Sigmoid colon (tissue), 7 donors: ENCODE results near the gene TRIP11. TPM values are rescaled to one million over a fixed set of nuclear protein-coding genes. Genes with fewer than 3 reads are reported as not detected.

ENCODE experiments used
- DNase-seq: peaks from one replicate; pipeline ENCODE4 v3.0.0-alpha.2; 2019
- H3K27ac ChIP-seq, 4 donors: fragments of 200-600 bp; sonication (generic); one replicate each; pipeline ENCODE4 v1.5.1; 2016 to 2019; ENCODE audit warnings: mild to moderate bottlenecking in 1 of 4
- H3K27me3 ChIP-seq, 3 donors: fragments of 200-600 bp; sonication (generic); one replicate each; pipeline ENCODE4 v1.5.1; 2019; ENCODE audit warnings: mild to moderate bottlenecking in 1 of 3
- H3K36me3 ChIP-seq, 4 donors: fragments of 200-600 bp; sonication (generic); one replicate each; pipeline ENCODE4 v1.5.1; 2016 to 2019
- H3K4me1 ChIP-seq, 4 donors: fragments of 200-600 bp; sonication (generic); one replicate each; pipeline ENCODE4 v1.5.1; 2017 to 2019
- H3K4me3 ChIP-seq, 4 donors: fragments of 200-600 bp; sonication (generic); one replicate each; pipeline ENCODE4 v1.5.1; 2017 to 2019; ENCODE audit warnings: mild to moderate bottlenecking in 2 of 4, moderate library complexity in 1 of 4
- H3K9me3 ChIP-seq, 4 donors: fragments of 200-600 bp in 3 of 4; sonication (generic) in 3 of 4; one replicate each; pipeline versions ENCODE4 v1.5.1 to v1.6.1; 2013 to 2019
- CTCF ChIP-seq, 4 experiments: fragments of 450-650 bp in 3 of 4; fragments of 200-600 bp in 1 of 4; IDR thresholded peaks; one replicate each; pipeline ENCODE4 v1.5.1; 2016 to 2019; ENCODE audit warnings: antibody characterized with exemption in 4 of 4, mild to moderate bottlenecking in 3 of 4, moderate library complexity in 2 of 4
- EP300 ChIP-seq, 4 donors: sonication (generic); formaldehyde crosslinking; IDR thresholded peaks; one replicate each; pipeline ENCODE4 v1.6.1; 2017; ENCODE audit warnings: antibody characterized with exemption in 4 of 4
- POLR2A ChIP-seq, 2 donors: fragments of 450-650 bp; IDR thresholded peaks; one replicate each; pipeline ENCODE4 v1.6.1; 2016; ENCODE audit warnings: antibody characterized with exemption in 2 of 2, mild to moderate bottlenecking in 2 of 2, moderate library complexity in 2 of 2
- POLR2AphosphoS5 ChIP-seq, 4 donors: sonication (generic); formaldehyde crosslinking; IDR thresholded peaks; one replicate each; pipeline ENCODE4 v1.6.1; 2017; ENCODE audit warnings: antibody characterized with exemption in 4 of 4
- WGBS, 2 donors: extraction: QIAGEN DNeasy Blood & Tissue Kit; methylation state at CpG; one replicate each; pipeline ENCODE4 v1.1.7; 2013; 5-methylcytosine and 5-hydroxymethylcytosine counted together
- intact Hi-C: fragments of 100-400 bp; cut with DNase I; formaldehyde crosslinking; loops from one replicate; pipeline ENCODE4 v1.15.1; 2023
- polyA plus RNA-seq, 3 donors: library from polyadenylated mRNA; stranded (reverse); fragments of 200-250 nt; gene quantifications; one replicate each; pipeline ENCODE4 v1.2.3, GENCODE V29; 2013
- total RNA-seq, 4 donors: library from RNA; depleted of rRNA; stranded (reverse); fragments of >200 nt; gene quantifications; one replicate each; pipeline ENCODE4 v1.1.0, GENCODE V29; 2016
- donor health status: healthy with polysubstance abuse.
- donor health status: Bipolar disorder and iron deficiency.
- donor health status: healthy.

The TRIP11 gene
- total and polyA plus RNA-seq, 7 donors: 2.3 to 35.5 (median 21.3) TPM

DNA sequence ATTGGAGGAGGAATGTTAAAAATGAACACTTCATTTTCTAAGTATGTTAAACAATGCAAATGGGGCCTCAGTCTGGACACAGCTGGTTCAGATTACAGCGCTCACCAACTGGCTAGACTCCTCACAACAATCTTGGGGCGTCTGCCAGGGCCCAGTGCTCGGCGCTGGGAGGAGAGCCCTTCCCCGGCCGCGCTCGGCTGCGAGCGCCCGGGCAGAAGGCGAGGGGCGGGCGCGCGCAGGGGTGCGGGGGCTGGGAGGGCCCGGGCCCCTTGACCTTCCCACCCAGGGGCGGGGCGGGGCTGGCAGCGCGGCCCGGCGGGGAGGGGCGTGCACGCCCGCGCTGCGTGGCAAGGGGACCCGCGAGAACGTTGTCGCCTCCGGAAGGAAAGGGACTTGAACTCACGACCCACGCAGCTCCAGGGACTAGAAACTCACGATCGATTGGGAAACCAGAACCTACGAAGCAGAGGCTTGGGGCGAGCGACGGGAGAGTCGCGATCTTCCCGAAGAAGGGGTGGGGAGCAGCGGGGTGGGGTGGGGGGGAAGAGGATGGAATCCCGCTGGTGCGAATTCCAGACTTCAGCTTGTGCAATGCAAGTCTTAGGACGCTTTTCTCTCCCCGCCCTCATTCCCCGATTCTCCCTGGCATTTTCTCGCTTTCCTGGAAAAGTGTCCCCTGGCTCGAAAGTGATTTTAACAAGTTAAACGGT is 92.2 kb downstream of the TRIP11 start, which contains the start of gene FBLN5:
FBLN5 (minus strand) TSS at position 220 of the 710 bp plus-strand sequence. CDS start 465 bp downstream, outside the sequence.
- Histone ChIP-seq H3K27me3 (no peaks in the 10 kb centered on the region), H3K9me3 (no peaks in the 10 kb centered on the region), H3K4me1 (peaks cover 0 to 44% (median 12%) of the 10 kb centered on the region in 4 donors), H3K27ac (peak within 1 kb of the TSS; percentile 66 to 87 (median 75)), H3K36me3 (no peaks in the 10 kb centered on the region), H3K4me3 (peak within 1 kb of the TSS; percentile 43 to 63 (median 58))
- 3 to 7% methylated on average over 54 of the region's 54 CpGs for WGBS, 2 donors
- intact Hi-C loops: loop anchor here (5.0 kb wide), 2 partner anchors 45 to 50 kb away; no protein-coding TSS in a partner anchor
- peak in 3 of 4 donors; percentile 32 to 58 (median 57) for TF ChIP-seq POLR2AphosphoS5 (IDR thresholded peaks at IDR 0.05)
- TF ChIP-seq EP300 (IDR thresholded peaks at IDR 0.05): no peak
- peak; percentile 84 for DNase-seq

GRCh38 chr14:91946622-91947474 is 93.0 kb downstream of the TRIP11 start:
- TF ChIP-seq CTCF (IDR thresholded peaks at IDR 0.05): no peak
- intact Hi-C loops: loop anchor here (5.0 kb wide), 2 partner anchors 45 to 50 kb away; no protein-coding TSS in a partner anchor
- WGBS, 2 donors: 13 to 18% methylated on average over 38 of the region's 38 CpGs
- H3K4me1 ChIP-seq: peaks cover 0 to 45% (median 12%) of the 10 kb centered on the region in 4 donors
- peaks cover 0 to 1% (median 0%) of the 10 kb centered on the region in 4 donors for H3K36me3 ChIP-seq
- peak; percentile 71 for DNase-seq
- H3K27ac ChIP-seq: peak overlapping the region; percentile 66 to 87 (median 75)
- no peaks in the 10 kb centered on the region for H3K27me3 ChIP-seq
- no peaks in the 10 kb centered on the region for H3K9me3 ChIP-seq
- H3K4me3 ChIP-seq: peak overlapping the region; percentile 43 to 63 (median 58)

- Histone ChIP-seq H3K27ac (peak overlapping the region; percentile 66 to 87 (median 75)), H3K4me1 (peaks cover 0 to 45% (median 12%) of the 10 kb centered on the region in 4 donors), H3K4me3 (peak overlapping the region; percentile 43 to 63 (median 58)), H3K36me3 (peaks cover 0 to 8% (median 3%) of the 10 kb centered on the region in 4 donors), H3K9me3 (no peaks in the 10 kb centered on the region), H3K27me3 (no peaks in the 10 kb centered on the region)
- intact Hi-C loops: loop anchor here (5.0 kb wide), 2 partner anchors 44 to 51 kb away; no protein-coding TSS in a partner anchor
- WGBS, 2 donors: 60 to 64% methylated on average over 10 of the region's 10 CpGs
- DNase-seq: no peak
- TF ChIP-seq POLR2AphosphoS5 (IDR thresholded peaks at IDR 0.05): peak in 3 of 4 donors; percentile 35 to 50 (median 45)
- TF ChIP-seq CTCF (IDR thresholded peaks at IDR 0.05): no peak
Observed at GRCh38 chr14:91945751-91946621, 93.9 kb downstream of the TRIP11 start.

DNA sequence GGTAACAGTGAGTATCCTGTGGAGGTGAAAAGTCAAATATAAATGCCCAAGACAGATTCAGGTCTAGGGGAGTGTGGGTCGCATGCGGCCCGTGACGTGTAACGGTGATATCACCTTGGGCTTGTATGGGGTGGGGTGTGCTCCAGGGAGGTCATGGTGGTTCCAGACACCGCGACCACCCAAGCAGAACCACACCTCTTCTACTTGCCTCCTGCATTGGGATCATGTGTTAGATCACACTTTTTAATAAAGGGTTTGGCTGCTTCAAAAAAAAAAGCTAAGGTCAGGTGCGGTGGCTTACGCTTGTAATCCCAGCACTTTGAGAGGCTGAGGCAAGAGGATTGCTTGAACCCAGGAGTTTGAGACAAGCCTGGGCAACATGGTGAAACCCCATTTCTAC is 96.9 kb downstream of the TRIP11 start:
- no peaks in the 10 kb centered on the region for H3K27me3 ChIP-seq
- H3K36me3 ChIP-seq: peaks cover 0 to 25% (median 14%) of the 10 kb centered on the region in 4 donors
- no peak overlapping the region for H3K4me3 ChIP-seq
- no peak for TF ChIP-seq POLR2A (IDR thresholded peaks at IDR 0.05)
- TF ChIP-seq EP300 (IDR thresholded peaks at IDR 0.05): no peak
- no peak for TF ChIP-seq CTCF (IDR thresholded peaks at IDR 0.05)
- TF ChIP-seq POLR2AphosphoS5 (IDR thresholded peaks at IDR 0.05): no peak
- no peak for DNase-seq
- H3K27ac ChIP-seq: no peak overlapping the region
- WGBS, 2 donors: 98 to 99% methylated on average over 9 of the region's 9 CpGs
- H3K9me3 ChIP-seq: no peaks in the 10 kb centered on the region
- peaks cover 0 to 41% (median 10%) of the 10 kb centered on the region in 4 donors for H3K4me1 ChIP-seq
- intact Hi-C loops: no loop called here
